PC-9 (cell line): ENCODE results near the gene THOC2.
"Not testable (repeated sequence)": the region's sequence is repeated elsewhere in the genome, so short reads cannot be mapped to it uniquely, and the experiment has no call there.

ENCODE experiments used
- CTCF ChIP-seq: fragments of 200-600 bp; sonication (generic); conservative IDR thresholded peaks from 2 replicates; pipeline ENCODE4 v1.6.1; 2017; ENCODE audit warnings: mixed run types, antibody characterized with exemption, mild to moderate bottlenecking, moderate library complexity
- EZH2 ChIP-seq: fragments of 200-600 bp; sonication (generic); IDR thresholded peaks from 2 replicates; pipeline ENCODE4 v1.8.0; 2017; ENCODE audit warnings: antibody characterized with exemption, low read depth

- TF ChIP-seq EZH2, CTCF: not testable (repeated sequence)
Observed at GRCh38 chrX:123722193-123722592, 10.7 kb downstream of the THOC2 start.
